HFFc6 (cell line): Measurements from ENCODE around the gene CDC25B. TPM values are rescaled to one million over a fixed set of nuclear protein-coding genes. Genes with fewer than 3 reads are reported as not detected.

Source experiments
- DNase-seq: peaks from one replicate; pipeline ENCODE4 v3.0.0-alpha.2; 2018
- H3K27ac Mint-ChIP-seq: 2 replicates; pipeline ENCODE4 v1.8.0; 2020; ENCODE audit warnings: mild to moderate bottlenecking, mixed read lengths
- H3K27me3 Mint-ChIP-seq: 2 replicates; pipeline ENCODE4 v1.8.0; 2021; ENCODE audit warnings: mild to moderate bottlenecking, moderate library complexity, mixed read lengths; ENCODE audit not compliant: insufficient read depth
- H3K36me3 Mint-ChIP-seq: 2 replicates; pipeline ENCODE4 v1.8.0; 2021; ENCODE audit warnings: low read depth, mixed read lengths
- H3K4me1 Mint-ChIP-seq: 2 replicates; pipeline ENCODE4 v1.8.0; 2020; ENCODE audit warnings: low read depth, mixed read lengths
- H3K4me3 Mint-ChIP-seq: 2 replicates; pipeline ENCODE4 v1.8.0; 2020; ENCODE audit warnings: mild to moderate bottlenecking, moderate library complexity, mixed read lengths
- H3K9me3 Mint-ChIP-seq: 2 replicates; pipeline ENCODE4 v1.8.0; 2020; ENCODE audit warnings: mild to moderate bottlenecking, mixed read lengths
- total RNA-seq, 6 experiments: library from RNA; stranded (reverse); fragmentation: NEBNext Ultra II Directional; extraction: Animal tissue kit (Norgen Biotek cat#: 25700); gene quantifications; 2 replicates in 1 of 6; 3 replicates in 5 of 6; pipeline ENCODE4 v1.2.3, GENCODE V29; 2021
- TF ChIP-seq, protein P1 (sequence below): fragments of 200-600 bp; sonication (generic); IDR thresholded peaks from 2 replicates; pipeline ENCODE4 v1.5.0; 2021; ENCODE audit warnings: antibody characterized with exemption, mild to moderate bottlenecking

The CDC25B gene
- total RNA-seq, 6 experiments from 2014 or later, result 44.9 to 92.6 (median 84.5) TPM

DNA sequence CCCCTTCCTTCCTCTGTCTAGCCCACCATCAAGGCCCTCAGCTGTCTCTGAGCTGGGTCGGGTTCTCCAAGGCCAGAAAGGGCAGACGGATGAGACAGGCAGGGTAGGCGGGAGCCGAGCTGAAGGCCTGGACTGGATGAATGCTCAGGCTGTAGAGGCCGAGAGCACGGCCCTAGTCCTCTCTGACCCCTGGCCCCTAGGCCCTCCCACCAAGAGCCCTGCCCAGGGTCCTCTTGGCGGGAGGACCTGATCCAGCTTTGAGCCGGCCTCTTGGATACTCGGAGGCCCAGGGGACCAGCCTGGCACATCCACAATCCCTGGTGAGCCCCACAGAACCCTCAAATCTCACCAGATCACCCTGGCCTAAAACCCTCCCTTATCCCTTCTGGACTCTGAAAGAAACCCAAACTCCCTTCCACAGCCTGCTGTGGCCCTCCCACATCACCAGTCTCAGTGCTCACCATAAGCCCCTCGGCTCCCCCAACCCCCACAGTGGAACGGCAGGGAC lies 36.7 kb upstream of the CDC25B start:
- TF ChIP-seq, protein P1, sequence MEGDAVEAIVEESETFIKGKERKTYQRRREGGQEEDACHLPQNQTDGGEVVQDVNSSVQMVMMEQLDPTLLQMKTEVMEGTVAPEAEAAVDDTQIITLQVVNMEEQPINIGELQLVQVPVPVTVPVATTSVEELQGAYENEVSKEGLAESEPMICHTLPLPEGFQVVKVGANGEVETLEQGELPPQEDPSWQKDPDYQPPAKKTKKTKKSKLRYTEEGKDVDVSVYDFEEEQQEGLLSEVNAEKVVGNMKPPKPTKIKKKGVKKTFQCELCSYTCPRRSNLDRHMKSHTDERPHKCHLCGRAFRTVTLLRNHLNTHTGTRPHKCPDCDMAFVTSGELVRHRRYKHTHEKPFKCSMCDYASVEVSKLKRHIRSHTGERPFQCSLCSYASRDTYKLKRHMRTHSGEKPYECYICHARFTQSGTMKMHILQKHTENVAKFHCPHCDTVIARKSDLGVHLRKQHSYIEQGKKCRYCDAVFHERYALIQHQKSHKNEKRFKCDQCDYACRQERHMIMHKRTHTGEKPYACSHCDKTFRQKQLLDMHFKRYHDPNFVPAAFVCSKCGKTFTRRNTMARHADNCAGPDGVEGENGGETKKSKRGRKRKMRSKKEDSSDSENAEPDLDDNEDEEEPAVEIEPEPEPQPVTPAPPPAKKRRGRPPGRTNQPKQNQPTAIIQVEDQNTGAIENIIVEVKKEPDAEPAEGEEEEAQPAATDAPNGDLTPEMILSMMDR, result no peak
- DNase-seq, result no peak
- no peak overlapping the region for H3K4me3 Mint-ChIP-seq
- no peak overlapping the region; the same call in 1 of the 2 replicates for H3K27ac Mint-ChIP-seq
- H3K4me1 Mint-ChIP-seq, result peaks cover 19% of the 10 kb centered on the region
- H3K36me3 Mint-ChIP-seq, result peaks cover 9% of the 10 kb centered on the region
- no peaks in the 10 kb centered on the region for H3K9me3 Mint-ChIP-seq
- H3K27me3 Mint-ChIP-seq, result no peaks in the 10 kb centered on the region

DNA sequence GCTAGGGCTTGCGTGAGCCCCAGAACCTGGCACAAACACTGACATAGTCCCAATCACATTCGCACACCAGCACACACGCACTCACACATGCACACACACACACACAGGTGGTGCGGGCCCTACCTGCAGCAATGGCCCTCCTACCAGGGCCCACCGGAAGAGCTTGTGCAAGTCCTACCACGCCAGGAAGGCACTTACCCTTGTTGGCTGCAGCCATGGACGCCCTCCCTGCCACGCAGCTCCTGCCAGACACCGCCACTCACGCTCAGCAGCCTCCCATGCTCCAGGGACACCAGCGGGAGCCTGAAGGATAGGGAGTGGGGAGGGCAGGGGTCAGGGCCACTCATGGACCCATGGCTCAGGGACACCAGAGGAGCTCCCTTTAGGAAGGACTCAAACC lies 36.2 kb upstream of the CDC25B start:
- H3K27me3 Mint-ChIP-seq, result no peaks in the 10 kb centered on the region
- no peak overlapping the region; the same call in 1 of the 2 replicates for H3K27ac Mint-ChIP-seq
- peaks cover 22% of the 10 kb centered on the region for H3K4me1 Mint-ChIP-seq
- H3K4me3 Mint-ChIP-seq, result no peak overlapping the region
- TF ChIP-seq, protein P1, result no peak
- DNase-seq, result no peak
- no peaks in the 10 kb centered on the region for H3K9me3 Mint-ChIP-seq
- peaks cover 9% of the 10 kb centered on the region for H3K36me3 Mint-ChIP-seq

DNA sequence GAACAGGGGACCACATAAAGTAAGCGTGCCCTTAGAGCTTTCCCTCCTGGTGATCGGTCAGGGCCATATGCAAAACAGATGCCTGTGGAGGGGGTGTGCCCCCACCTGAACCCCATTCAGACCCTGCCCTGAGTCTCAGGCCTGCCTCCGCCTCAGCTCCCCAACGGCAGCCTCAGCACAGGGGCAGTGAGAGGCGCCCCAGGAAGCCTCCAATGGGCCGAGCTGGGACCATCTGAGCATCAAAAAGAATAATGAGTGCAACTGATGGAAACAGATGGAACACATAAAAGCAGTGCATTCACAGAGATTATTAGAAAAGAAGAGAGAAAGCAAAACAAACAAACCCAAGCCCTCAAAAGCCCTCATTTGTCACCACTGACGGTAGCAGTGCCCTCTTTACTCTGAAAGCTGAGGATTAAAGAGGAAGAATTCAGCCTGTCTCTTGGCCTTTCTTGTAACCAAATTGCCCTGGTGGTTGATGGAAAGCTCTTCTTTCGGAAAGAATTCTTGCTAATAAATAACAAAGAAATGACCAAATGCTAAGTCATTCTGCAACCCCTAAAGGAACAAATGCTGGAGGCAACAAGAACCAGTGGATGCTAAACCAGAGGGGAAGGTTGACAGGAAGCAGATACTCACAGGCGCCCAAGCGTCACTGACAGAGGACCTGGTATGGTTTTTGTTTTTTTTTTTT lies 35.3 kb upstream of the CDC25B start:
- Mint-ChIP-seq H3K36me3 (peaks cover 9% of the 10 kb centered on the region), H3K27me3 (no peaks in the 10 kb centered on the region), H3K9me3 (no peaks in the 10 kb centered on the region), H3K27ac (peak overlapping the region; percentile 77), H3K4me1 (peaks cover 32% of the 10 kb centered on the region), H3K4me3 (no peak overlapping the region)
- peak; percentile 68 for DNase-seq
- TF ChIP-seq, protein P1, result no peak

DNA sequence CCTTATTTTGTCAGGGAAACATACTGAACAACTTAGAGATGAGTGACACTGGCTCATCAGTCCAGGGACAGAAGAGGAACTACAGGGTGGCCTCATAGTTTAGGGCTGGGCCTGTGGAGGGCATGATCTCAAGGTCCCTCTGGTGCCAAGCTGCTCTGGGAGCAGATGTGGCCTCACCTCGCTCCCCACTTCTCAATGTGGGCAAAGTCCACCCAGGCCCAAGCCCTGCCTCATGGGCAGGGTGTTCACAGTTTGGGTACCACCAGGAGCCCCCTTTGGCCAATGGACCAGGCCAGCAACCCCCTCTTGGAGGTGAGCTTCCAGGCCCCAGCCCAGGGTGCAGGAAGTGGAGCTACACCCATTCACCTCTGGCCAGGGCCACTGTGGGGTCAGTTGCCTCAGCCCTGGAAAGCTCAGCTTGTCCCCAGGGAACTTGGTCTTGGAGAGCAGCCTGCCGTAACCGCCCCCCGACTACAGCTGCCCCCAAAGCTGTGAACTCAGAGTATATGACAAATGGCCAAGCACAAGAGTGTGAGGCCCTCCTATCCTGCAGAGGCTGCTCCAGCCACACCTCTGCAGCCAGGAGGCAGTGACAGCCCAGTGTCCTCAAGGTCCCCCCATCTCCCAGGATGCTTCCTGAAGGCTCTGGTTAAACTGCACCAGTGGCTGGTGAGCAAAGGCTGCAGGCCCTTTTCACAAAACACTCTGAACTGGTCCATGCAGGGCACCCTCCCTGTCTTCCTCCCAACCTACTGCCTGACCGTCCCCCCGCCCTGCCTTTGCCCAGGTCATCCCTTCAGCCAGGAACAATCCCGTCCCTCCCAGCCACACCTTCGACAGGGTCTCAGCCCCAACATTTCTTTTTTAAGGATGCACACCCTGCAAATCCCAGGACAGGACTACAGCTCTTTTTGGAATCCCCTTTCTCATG lies 32.2 kb upstream of the CDC25B start:
- Mint-ChIP-seq H3K36me3 (peaks cover 4% of the 10 kb centered on the region; the same call in 1 of the 2 replicates), H3K27ac (no peak overlapping the region), H3K4me1 (peaks cover 50% of the 10 kb centered on the region), H3K4me3 (no peak overlapping the region), H3K9me3 (no peaks in the 10 kb centered on the region), H3K27me3 (no peaks in the 10 kb centered on the region)
- no peak for DNase-seq
- TF ChIP-seq, protein P1, result no peak

DNA sequence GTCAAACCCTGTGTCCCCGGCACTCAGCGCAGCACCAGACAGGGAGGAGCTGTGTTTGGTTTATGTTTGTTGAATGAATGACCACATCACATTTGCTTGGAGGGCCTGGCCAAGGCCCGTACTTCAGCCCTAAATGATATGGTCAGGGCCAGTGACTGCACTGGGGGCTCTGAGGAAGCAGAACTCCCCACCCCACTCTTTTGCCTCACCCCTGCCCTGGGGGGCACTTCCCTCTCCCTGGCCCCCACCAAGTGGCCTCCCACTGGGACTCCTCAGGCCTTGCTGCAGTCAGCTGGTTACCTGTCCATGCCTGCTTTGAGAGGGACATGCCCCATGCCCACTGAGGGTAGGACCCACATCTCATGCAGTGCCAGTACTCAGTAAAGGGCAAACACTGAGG lies 31.5 kb upstream of the CDC25B start:
- Mint-ChIP-seq H3K4me1 (peaks cover 57% of the 10 kb centered on the region), H3K27me3 (no peaks in the 10 kb centered on the region), H3K27ac (no peak overlapping the region), H3K36me3 (peaks cover 4% of the 10 kb centered on the region; the same call in 1 of the 2 replicates), H3K9me3 (no peaks in the 10 kb centered on the region), H3K4me3 (no peak overlapping the region)
- no peak for DNase-seq
- TF ChIP-seq, protein P1, result no peak
